GM19099 (cell line): Measurements from ENCODE around the gene AREL1.

Source experiments
- POLR2A ChIP-seq: IDR thresholded peaks from 3 replicates; pipeline ENCODE4 v1.6.1; 2011; ENCODE audit warnings: low read depth; ENCODE audit not compliant: insufficient read length; ENCODE audit errors: extremely low read depth

Gene AREL1

DNA sequence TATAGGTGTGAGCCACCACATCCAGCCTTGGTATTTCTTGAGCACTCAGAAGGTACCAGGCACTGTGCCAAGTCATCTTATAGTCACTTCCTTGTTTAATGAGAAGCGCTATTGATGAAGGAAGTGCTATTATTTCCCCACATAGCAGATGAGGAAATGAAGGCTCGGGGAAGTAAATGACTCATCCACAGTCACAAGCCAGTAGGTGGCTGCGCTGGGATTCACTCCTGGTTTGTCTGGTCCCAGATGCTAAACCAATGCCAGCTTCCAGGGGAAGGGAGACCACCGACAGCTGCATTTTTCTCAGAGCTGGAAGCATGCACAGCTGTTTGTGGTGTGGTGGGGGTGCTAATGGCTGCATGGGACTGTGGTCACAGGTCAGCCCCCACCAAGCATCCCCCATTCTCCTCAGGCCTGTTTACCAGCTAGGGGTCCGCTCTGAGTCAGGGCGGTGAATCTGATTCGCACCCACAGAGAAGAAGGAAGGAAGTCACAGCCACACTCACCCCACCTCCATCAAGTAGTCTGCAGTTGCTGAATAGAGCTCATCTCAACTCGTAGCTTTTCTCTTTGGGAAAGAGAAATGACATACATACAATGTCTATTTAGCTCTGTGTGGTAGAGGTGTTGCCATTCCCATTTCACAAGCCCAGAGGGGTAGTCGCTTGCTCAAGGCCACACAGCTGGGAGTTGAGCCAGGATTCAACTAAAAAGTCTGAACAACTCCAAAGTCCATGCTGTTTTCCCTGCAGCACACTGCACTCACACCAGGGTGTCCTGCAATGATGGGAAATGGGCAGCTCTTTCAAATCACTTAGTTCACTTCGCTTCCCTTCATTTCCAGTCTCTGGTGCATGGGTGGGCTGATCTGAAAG, 94.6 kb downstream of the AREL1 start:
- no peak for TF ChIP-seq POLR2A

DNA sequence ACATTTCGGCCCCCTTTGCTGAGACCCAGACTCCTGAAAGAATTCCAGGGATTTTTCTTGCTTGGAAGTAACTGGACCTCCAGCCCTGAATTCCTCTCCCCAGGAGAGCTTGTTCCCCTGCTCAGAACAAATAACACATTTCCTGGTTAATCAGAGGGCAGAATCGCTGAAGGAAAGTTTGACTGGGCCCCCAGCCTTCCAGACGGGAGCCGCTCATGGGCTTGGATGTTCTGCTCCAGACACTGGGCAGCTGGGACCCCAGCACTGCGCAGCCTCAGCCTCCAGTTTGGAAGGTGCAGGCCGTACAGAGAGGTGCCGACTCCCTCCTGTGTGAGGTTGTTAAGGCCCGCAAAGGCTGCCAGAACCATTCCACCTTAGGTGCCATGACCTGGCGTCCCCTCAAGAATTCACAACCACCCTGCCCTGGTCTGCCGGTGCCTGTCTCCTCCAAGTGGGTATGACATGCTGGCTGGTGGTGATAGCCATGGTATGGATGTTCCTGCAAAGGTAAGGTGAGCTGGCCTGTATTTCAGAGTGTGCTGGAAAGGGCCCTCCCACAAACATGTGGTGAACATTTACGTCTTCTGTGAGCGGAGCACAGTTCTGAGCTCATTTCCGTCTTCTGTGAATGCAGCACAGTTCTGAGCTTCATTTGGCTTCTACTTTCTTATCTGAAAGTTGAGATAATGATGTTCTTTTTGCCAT, 95.7 kb downstream of the AREL1 start:
- TF ChIP-seq POLR2A: no peak

DNA sequence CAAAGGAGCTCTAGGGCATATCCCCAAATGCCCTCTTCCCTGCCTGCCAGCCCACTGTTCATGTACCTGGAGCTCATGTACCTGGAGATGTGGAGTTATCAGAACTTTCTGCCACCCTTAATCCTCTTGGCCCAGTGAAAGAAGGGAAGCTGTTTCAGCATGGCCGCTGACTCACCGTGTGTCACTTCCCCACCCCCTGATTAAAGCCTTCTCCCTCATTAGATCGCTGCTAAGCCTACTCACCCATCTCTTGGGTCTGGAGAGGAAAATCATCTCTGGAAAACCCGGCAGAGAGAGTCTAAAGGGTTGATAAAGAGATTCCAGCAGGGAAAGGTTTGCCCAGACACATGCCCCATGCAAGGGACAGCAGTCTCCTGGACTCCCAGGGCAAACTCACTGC, 96.4 kb downstream of the AREL1 start:
- no peak for TF ChIP-seq POLR2A

DNA sequence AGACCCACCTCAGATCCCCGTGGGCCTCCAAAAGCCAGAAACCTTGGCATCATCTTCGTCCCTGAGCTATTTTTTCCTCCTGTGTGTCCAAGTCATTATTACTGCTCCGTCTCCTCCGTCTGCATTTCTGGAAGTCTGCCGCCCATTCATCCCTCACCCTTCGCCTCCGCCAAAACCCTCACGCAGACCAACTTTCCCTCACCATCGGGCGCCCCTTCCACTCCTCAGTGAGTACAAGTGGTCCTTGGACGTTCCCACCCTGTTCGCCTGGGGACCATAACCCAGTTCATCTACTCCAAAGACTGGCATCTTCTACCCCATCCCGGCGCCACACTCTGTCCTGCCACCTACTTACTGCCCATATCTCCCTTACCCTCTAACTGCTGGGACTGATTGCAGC, 97.1 kb downstream of the AREL1 start:
- no peak for TF ChIP-seq POLR2A

DNA sequence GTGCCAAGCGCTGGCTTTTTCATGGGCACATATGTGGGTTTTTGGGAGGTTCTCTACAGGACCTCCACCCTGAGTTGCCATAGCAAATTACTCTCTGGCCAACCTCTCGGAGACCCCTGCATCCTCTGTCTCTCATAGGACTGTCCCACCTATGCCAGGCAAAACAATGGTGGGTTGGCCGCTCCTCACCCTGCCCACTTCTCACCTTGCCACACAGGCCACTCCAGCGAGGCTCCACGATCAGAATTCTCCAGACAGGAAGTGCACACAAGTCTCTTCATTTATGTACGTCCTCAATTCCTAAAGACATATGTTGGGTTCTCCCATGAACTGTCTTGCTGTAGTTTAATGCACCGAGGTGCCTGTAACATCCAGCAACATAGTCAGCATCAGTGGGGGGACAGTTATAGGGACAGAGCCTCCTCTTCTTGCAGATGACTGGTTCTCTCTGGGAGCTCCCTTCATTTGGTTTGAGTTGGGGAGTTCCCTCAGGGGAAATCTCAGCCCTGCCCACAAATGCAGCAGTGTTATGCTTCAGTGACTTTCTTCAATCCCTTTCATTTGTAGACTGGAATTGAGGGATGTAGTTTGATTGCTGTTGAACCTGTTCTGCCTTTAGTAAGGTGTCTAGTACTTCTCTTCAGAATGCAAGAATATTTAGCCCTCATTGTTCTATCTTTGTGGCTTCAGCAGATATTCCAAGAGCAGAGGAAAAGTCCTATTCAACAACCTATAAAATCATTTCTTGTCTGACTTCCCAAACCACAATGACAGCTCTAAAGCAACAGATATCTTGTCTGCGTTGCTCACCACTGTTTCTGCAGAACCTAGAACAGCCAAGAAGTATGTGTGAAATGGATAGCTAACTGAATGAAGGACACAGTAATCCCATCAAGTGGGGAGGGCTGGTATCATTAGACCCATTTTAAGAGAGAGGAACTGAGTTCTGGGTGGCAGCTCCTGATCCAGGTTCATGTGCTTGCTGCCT, 98.1 kb downstream of the AREL1 start:
- no peak for TF ChIP-seq POLR2A

DNA sequence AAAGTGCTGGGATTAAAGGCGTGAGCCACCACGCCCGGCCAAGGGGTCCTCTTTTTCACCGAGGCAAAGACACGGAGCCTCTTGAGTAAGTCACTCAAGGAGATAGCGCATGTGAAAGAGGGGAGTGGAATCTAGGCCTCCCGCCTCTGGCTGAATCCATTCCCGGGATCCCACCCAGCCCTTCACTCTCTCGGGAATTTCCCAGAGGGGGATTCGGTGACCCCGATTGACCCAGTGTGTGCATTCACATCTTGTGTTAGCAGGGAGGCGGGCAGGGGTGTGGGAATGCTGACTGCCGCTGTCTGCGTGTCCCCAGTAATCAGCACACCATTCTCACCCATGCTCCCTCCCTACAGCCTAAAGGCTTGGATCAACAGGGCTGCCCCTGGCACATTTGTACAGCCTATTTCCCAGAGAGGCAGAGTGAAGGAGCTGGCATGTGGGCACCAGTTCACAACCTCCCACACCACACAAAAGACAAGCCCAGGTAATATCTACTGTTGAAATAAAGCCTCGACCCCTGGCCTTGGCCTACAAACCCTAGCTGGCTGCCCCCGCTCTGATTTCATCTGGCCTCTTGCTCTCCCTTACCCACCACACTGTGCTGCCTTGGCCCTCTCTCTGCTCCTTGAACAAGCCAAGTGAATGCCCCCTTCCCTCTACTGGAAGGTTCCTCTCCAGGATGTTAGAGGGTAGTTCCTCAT, 99.5 kb downstream of the AREL1 start:
- TF ChIP-seq POLR2A: no peak

DNA sequence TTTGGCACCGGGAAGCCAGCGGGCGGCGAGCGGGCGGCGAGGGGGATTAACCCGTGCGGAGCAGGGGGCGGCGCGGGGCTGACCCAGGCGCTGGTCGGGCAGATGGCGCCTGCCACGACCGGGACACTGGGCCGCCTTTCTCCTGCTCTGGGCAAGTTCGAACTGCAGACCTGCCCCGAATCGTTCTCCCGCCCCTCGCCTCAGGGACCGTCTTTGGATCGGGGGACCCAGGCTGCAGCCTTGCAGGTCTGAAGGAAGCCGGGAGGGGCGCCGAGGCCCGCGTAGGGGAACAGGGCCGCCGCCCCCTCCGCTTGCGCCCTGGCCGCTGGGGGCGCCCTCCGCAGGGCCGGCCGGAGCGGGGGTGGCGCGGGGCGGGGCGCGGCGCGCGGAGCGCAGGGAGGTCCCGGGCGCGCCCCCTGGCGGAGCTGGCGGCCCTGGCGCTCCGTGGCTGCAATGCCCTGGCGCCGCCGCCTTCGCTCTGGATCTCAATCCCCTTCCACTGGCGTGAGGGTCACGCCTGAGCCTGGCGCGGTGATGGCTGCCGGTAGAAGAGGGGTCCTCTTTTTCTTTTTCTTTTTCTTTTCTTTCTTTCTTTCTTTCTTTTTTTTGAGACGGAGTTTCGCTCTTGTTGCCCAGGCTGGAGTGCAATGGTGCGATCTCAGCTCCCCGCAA, 100.4 kb downstream of the AREL1 start:
- no peak for TF ChIP-seq POLR2A

DNA sequence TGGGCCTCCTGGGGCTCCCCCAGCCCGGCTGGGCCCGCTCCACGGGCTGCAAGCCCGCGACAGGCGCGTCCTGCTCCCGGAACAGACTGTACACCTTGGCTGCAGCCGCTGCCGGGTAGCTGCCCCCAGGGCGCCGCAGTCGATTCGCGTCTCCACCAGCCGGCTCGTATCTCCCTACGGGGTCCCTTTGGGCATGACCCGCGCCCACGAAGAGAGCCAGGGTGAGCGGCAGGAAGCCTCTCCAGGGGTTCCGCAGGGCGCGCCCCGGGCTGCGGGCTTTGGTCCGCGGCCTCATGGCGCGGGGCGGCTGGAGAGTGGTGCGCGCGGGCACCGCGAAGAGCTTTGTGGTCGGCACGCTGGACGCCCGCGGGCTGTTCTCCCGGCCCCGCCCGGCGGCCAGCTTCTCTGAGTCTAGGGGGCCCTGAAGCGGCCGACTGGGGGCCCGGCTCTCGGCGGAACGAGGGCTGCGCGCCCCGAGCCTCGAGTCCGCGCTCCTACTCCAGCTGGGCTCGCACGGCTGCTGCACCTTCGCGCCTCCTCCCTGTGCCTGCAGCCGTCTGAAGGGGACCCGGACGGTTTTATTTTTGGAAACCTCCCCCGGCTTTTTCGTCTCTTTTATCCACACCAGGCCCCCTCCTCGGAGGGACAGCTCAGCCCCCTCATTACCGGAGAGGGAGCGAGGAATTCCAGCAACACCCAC, 101.1 kb downstream of the AREL1 start, which contains the start of gene LTBP2:
Gene LTBP2, minus strand, starts transcription at position 588 of the 700 bp plus-strand sequence. Its CDS starts 293 bp downstream, at position 295.
- no peak for TF ChIP-seq POLR2A
